NCI-H1105 treated with DMSO at 0.1 percent for 48 hours (cell line): ENCODE measurements around the gene EIF4G2.

ENCODE experiments used
- DNase-seq: peaks from one replicate; lab custom pipeline; 2025; lab: John Stamatoyannopoulos, UW

EIF4G2 gene

DNA sequence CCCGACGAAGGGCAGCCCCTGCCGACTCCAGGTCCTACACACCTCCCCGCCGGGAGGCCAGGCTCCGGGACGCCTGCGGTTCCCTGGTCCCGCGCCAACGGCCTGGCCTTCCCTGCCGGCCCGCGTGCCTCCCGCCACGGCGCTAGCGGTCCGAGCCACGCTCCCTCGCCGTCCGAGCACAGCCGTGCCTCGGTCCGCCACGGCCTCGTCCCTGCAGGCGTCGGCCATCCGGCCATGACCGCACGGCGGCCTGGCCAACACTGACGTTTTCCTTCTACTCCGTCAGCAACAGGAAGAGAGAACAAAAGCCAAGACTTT, 532 bp downstream of the EIF4G2 start:
- DNase-seq = no peak

DNA sequence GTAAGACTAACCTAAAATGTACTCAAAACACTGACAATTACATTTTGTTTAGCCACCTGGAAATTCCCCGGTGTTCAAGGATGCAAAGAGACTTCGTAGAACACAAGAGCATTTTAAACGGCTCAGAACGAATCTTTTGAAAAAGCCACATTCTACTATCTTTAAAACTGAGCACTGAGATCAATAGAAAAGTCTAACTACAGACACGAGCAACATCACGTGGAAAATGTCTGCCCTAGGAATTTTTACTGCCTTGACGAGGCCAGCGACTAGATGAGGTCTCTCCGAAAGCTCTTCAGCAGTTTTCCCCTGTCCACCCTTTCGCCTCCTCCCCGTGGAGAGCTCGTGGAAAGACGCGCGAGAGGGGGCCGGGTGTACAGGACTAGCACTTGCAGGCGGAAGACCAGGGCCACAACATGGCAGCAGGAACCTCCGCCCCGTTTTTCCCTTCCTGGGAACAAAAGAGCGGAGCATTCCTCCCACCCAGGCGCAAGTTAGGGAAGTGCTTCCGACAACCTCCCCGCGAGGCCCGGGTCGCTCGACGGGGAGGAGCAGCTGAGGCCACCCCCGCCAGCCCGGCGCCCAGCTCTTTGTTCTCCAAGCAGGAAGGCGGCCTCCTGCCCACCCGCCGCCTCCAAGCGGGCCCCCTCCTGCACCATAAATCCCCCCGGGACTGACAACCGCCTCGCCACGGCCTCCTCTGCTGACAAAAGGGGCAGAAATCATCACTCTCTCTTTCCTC, 1.1 kb downstream of the EIF4G2 start:
- peak; percentile 49 for DNase-seq

DNA sequence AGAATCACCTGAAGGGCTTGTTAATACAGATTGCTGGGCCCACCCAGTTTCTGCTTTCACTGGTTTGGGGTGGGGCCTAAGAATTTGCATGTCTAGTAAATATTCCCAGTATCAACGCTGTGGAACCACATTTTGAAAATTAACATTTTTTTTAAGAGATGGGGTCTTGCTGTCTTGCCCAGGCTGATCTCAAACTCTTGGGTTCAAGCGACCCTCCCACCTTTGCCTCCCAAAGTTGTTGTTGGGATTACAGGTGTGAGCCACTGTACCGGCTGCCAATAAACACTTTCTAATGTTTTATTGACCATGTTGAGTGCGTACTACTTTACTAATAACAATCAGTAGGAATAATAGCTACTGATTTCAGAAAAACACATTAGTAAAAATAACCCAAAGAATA, 2.5 kb downstream of the EIF4G2 start:
- no peak for DNase-seq

DNA sequence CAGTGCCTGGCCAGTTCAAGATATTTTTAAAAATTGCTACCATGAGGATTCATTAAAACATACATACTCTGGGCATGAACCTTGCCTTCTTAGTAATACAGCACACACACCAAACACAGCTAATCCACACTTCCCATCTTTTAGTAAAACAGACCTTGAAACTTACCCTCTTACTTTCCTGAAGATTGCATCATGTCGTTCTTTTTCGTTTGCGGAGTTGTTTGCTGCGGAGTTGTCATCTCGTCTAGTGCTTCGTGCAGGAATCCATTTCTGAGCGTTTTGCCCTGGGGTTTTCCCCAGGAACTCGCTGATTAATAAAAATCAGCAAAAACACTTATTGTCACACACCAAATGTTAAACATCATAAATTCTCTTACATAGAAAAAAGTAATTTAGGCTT, 3.0 kb downstream of the EIF4G2 start:
- DNase-seq = no peak

DNA sequence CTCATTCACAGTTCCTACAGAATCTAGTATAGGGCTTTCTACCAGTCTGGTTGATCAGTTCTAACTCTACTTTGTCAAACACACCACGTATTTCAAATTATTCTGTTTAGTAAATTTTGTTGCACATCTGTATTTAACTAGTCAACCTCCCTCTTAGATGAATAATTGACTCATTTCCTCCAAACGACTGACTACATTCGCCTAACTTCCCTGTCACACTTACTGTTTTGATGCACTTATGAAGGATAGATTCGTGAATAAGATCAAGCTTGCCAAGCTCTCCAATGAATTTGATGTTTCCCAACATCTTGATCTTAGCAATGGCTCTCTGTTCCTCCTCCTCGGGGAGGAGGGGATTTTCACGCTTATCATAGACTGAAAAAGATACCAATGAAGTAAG, 5.0 kb downstream of the EIF4G2 start:
- no peak for DNase-seq

DNA sequence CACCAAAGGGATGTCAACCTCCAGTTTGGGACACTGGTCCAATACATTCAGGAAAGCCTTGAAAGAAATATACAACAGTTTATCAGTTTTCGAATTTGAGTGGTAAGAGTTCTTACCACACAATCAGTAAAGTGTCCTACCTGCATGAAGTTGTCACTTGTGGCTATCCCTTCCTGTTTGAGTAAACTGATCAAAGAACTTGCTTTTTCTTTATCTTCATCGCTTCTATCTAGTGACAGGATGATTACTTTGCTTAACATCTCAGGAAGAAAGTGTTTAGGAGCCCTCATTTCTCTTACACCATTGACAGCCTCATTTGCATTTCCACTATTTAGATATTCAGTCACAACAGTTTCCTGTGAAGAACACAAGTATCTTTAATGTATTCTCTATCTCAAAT, 8.4 kb downstream of the EIF4G2 start:
- no peak for DNase-seq

DNA sequence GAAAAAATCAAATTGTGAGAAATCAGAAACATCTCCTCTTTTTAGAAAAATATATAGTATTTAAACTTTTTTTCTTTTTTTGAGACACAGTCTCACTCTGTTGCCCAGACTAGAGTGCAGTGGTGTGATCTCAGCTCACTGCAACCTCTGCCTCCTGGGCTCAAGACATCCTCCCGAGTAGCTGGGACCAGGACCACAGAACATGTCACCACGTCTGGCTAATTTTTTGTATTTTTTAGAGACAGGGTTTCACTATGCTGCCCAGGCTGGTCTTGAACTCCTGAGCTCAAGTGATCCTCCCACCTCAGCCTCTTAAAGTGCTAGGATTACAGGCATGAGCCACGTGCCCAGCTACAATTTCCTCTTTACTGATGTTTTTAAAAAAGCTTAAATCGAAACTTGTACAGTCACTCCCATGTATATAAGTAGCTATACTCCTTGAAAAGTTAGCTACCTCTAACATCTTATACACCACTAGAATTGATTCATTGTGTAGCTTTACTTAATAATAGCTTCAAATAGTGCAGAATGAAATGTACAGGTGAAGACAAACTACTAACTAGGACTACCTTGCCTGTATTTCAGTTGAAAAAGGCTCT, 10.3 kb downstream of the EIF4G2 start:
- no peak for DNase-seq

DNA sequence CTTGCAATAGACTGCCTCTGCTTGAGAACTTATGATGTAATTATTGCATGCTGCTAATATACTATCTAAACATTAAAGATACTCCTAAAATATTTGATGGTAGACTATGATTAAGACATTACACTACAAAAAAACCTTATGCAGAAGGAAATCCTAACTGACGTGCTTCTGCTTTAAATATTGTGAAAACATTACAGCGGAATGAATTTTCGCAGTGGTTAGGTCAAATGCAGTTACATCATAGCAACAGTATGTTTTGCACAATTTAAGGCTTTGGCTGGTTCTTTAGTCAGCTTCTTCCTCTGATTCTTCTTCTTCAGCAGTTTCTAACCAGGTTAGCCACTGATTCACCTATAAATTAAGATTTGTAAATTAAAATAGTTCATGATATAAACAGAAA, 11.2 kb downstream of the EIF4G2 start:
- no peak for DNase-seq

DNA sequence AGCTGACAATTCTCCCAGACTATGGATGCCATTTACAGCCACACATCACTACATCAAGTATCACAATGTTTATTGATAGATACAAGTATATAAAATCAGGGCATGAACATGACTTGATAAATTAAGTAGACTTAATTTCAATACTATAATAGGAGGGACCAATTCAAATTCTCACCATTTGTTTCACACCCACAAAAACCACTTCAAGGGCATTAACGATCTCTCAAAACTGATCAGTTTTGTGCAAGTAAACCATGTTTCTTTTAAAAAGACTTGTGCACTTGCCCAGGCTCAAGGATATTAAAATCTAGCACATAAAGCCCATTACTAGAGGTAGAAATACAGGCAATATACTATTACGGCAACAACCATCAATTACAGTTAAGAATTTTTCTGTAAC, 11.7 kb downstream of the EIF4G2 start:
- DNase-seq = no peak

DNA sequence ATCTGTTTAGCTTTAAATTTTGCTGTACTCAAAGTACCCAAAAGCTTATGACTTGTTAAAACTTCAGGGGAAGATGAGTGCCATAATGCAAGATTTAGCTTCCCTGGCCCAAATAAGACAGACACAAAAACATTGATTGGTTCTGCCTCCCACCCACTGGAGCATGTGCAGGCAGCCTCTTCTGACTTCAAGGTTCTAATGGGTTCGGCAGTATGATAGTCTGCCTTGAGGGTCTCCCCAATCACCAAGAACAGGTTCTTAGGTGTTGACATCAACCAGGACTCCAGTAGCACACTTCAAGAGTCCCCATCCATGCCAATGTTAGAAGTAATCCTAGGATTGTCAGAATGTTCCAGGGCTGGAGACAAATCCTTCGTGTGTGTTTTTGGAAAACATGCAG, 12.5 kb downstream of the EIF4G2 start:
- no peak for DNase-seq

DNA sequence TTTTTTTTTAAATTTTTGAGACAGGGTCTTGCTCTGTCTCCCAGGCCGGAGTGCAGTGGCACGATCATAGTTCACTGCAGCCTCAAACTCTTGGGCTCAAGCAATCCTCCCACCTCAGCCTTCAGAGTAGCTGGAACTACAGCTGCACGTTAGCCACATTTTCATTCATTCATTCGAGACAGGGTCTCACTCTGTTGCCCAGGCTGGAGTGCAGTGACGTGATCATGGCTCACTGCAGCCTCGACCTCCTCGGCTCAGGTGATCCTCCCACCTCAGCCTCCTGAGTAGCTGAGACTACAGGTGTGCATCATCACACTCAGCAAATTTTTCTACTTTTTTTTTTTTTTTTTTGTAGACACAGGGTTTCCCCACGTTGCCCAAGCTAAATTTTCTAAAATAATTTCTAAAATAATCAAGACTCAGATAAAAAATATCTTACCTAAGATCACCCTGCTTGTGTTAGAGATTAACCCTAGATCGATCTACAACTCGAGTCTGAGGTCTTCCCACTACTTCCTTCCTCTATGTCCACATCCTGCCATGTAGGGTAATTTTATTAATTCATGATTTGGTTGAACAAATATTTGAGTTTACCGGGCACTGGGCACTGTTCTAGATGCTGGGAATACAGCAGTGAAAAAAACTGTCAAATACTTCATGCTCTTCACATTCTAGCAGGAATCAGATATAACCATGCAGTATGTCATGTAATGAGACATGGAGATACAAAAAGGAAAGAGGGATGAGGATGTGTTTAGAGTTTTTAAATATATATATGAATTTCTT, 15.1 kb downstream of the EIF4G2 start:
- DNase-seq = no peak

DNA sequence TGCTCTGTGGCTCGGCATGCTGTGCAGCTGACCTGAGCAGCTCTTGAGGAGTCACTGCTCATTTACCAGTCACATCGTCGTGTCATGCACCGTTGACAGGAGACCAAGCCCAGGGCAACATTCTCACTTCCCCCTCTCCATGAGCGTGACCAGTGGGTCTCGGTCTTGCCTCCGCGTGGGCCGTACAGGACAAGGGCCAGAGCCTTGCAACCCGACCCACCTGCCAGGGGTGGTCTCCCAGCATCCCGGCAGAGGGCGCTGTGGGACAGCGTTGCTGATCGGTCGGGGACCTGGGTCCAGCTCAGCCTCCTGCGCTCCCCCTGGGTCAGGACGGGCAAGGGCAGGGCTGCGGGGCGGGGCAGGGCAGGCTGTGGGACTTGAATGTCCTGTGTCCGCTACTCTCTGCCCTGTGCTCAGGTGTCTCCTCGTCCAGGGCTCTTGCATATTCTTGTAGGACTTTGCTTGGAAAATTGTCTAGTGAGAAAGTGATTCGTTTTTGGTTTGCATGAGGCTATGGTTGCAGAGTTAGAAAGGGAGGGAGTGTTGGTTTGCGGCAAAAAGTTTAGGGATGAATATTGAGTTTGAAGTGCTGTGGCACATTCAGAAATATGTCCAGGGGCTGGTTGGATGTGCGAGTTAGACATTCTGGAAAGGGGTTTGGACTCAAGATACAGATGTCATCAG, 16.2 kb downstream of the EIF4G2 start:
- DNase-seq = peak; percentile 68

DNA sequence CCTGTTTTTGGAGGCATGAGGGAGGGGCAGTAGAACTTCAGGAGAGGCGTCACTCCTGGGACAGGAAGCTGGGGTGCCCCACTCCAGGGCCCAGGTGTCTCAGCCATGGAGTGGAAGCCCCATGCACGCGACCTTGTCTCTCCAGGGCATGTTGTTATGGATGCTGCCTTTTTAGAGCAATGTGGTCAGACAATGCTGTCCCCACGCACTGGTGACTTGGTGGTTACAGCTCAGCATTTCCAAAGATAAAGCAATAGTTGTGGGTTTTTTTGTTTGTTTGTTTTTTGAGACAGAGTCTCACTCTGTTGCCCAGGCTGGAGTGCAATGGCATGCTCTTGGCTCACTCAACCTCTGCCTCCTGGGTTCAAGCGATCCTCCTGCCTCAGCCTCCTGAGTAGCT, 22.3 kb downstream of the EIF4G2 start:
- DNase-seq = no peak

DNA sequence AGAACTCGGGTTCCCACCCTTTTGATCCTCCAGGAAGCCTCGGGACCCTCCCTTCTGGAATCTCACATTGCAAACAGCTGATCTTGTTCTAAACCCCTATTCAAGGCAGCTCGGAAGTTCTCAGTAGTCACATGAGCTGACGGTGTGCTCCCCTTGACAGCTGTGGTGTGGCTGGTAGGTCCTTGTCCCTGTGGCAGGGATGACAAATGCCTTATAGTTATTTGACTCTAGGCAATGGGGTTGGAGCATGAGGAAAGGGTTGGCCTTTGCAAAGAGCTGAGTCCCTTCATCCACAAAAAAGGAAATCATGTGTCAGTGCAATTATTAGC, 23.6 kb downstream of the EIF4G2 start:
- DNase-seq = no peak

DNA sequence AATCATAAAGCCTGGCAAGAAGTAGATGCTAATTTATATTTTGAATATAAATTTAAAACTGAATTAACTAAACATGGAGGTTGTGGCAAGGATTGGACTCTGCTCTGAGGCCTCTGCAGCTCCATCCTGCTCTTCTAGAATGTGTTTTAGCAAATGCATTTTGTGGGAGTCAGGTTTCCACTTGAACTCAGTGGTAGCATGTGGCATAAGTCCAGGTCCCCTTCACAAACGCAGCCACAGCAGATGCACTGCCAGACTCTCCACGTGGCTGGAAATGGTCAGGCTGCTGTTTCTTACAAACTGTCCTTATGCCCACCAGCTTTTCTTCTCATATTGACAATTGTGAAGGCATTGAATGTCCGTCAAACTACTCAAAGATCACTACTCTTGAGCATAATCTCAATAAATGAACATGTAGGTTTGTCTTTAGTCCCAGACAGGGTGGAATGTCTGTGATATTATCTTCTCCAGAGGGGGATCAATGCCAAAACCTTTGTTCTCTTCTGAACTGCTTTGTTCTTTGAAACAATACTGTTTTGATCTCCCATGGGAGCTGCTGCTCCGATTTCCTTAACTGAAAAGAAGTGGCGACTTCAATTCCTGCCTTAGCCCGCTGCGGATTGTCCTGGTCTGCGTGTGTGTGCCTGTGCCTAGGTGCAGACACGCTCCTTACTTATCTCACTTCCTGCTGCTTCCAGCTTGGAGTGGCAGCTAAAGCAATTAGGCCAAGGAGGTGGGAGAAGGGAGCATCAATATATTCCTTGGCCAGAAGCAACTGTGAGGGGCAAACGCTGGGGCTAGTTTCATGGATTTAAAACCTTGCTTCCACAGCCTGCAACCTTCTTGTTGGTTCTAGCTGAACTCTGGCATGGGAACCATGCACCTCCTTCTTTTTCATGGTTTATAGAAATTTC, 24.2 kb downstream of the EIF4G2 start:
- peak; percentile 87 for DNase-seq

DNA sequence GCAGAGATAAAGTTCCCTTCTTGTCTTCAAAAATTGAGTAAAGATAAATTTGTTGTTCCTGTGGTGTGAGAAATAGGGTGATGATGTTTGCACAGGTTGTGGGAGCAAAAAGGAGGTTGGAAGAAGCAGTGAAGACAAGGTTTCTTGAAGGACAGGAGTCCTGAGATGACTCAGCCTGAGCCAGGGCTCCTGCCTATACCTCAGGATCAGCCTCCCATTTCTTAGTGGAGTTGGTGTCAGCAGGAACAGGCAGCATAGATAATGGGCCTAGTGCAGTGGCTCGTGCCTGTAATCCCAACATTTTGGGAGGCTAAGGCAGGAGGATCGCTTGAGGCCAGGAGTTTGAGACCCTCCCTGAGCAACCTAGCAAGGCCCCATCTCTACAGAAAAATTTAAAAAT, 28.7 kb downstream of the EIF4G2 start:
- DNase-seq = no peak

DNA sequence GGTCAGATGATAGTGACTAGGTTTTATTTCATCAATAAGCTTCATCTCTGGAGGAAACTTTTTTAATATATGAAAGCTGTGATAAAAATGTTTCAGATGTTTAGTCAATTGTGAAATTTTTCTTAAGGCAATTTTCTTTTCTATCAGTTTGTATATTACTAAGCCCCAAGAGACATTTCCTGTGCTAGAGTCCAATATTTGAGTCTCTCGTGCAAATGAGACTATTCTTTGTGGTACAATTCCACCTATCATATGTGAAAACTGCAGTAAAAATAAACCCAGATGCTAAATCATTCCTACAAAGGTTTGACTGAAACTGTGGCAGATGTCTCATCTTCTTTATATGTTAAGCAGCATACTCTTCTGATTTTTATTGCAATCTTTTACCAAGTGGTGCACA, 29.6 kb downstream of the EIF4G2 start:
- no peak for DNase-seq

DNA sequence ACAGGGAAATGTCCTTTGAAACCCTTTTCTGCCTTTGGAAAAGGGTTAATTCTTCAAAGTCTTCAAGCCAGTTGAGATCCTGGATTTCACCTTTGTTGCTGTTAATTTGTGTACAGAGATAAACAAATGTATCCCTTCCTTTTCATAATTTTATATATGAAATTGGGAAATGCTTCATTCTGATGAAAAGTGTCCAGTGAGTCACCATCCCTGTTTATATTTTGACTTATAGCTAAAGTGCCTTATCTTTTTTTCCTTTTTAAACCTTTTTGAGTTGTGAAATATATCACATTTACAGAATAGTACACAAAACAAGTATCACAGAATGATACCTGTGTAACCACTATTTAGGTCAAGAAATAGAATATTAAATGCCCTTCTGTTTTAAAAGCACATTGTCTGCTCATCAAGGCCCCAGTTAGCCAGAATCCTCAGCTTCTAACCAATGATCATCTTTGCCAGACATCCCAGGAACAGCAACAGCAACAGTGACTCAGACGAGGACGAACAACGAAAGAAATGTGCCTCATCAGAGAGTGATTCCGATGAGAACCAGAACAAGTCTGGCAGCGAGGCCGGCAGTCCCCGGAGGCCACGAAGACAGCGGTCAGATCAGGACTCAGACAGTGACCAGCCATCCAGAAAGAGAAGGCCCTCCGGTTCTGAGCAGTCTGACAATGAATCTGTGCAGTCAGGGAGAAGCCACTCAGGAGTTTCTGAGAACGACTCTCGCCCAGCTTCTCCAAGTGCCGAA, 30.3 kb downstream of the EIF4G2 start:
- no peak for DNase-seq

DNA sequence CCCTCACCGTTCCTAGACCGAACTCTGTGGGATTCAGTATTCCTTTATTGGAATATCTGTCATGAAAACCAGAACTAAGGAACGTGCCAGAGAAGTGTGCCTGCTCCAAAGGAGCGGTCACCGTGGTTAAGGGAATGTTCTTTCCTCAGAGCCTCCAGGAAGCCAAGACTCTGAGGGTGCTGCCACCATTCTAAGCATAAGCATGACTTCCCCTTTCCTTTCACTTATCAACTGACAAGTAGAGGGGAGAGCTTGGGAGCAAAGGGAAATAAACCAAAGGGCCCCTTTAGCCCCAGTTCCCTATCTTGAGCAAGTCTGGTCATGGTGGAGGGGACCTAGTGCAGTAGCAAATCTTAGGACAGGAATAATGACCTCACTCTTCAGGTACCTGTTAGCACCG, 30.9 kb downstream of the EIF4G2 start:
- DNase-seq = no peak

DNA sequence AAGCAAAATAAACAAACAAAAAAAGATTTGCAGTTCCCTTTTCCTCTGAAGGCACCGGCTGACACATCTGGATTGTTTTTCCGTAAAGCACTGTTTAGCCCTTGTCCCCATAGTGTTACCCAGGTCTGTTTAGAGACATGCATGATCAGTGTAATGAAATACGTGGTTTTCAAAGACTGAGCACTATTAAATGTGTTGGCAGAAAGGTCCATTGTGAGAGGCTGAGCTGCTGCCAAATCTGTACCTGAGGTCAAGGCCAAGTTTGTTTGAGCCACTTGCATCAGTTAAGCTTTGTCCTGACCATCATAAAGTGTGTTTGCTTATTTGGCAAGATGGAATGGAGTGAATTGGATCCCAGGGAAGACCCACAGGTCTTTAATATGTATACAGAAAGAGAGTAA, 31.3 kb downstream of the EIF4G2 start:
- no peak for DNase-seq

DNA sequence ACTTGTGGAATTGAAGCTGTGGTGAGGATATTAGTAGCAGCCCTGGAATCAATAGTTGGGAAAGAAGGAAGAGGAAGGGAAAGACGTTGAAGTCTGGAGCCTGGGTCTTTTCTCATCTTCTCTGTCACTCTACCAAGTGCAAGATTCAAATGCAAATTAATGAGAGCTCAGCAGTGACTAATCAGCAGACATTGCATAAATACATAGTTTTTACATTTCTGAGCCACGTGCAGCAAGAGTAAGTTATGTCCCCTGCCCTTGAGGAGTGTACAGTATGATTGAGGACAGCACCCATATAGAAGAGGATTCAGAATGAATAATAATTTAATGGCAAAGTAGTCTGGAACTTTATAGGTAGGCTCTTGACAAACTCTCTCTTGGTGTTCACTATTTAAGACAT, 33.9 kb downstream of the EIF4G2 start:
- DNase-seq = no peak
